Sigmoid colon (tissue), 7 donors: Measurements from ENCODE around the gene C1GALT1. TPM values are rescaled to one million over a fixed set of nuclear protein-coding genes. Genes with fewer than 3 reads are reported as not detected.

Experiments used
- DNase-seq: peaks from one replicate; pipeline ENCODE4 v3.0.0-alpha.2; 2019
- H3K27ac ChIP-seq, 4 donors: fragments of 200-600 bp; sonication (generic); one replicate each; pipeline ENCODE4 v1.5.1; 2016 to 2019; ENCODE audit warnings: mild to moderate bottlenecking in 1 of 4
- H3K27me3 ChIP-seq, 3 donors: fragments of 200-600 bp; sonication (generic); one replicate each; pipeline ENCODE4 v1.5.1; 2019; ENCODE audit warnings: mild to moderate bottlenecking in 1 of 3
- H3K36me3 ChIP-seq, 4 donors: fragments of 200-600 bp; sonication (generic); one replicate each; pipeline ENCODE4 v1.5.1; 2016 to 2019
- H3K4me1 ChIP-seq, 4 donors: fragments of 200-600 bp; sonication (generic); one replicate each; pipeline ENCODE4 v1.5.1; 2017 to 2019
- H3K4me3 ChIP-seq, 4 donors: fragments of 200-600 bp; sonication (generic); one replicate each; pipeline ENCODE4 v1.5.1; 2017 to 2019; ENCODE audit warnings: mild to moderate bottlenecking in 2 of 4, moderate library complexity in 1 of 4
- H3K9me3 ChIP-seq, 4 donors: fragments of 200-600 bp in 3 of 4; sonication (generic) in 3 of 4; one replicate each; pipeline versions ENCODE4 v1.5.1 to v1.6.1; 2013 to 2019
- CTCF ChIP-seq, 4 experiments: fragments of 450-650 bp in 3 of 4; fragments of 200-600 bp in 1 of 4; IDR thresholded peaks; one replicate each; pipeline ENCODE4 v1.5.1; 2016 to 2019; ENCODE audit warnings: antibody characterized with exemption in 4 of 4, mild to moderate bottlenecking in 3 of 4, moderate library complexity in 2 of 4
- EP300 ChIP-seq, 4 donors: sonication (generic); formaldehyde crosslinking; IDR thresholded peaks; one replicate each; pipeline ENCODE4 v1.6.1; 2017; ENCODE audit warnings: antibody characterized with exemption in 4 of 4
- POLR2A ChIP-seq, 2 donors: fragments of 450-650 bp; IDR thresholded peaks; one replicate each; pipeline ENCODE4 v1.6.1; 2016; ENCODE audit warnings: antibody characterized with exemption in 2 of 2, mild to moderate bottlenecking in 2 of 2, moderate library complexity in 2 of 2
- POLR2AphosphoS5 ChIP-seq, 4 donors: sonication (generic); formaldehyde crosslinking; IDR thresholded peaks; one replicate each; pipeline ENCODE4 v1.6.1; 2017; ENCODE audit warnings: antibody characterized with exemption in 4 of 4
- WGBS, 2 donors: extraction: QIAGEN DNeasy Blood & Tissue Kit; methylation state at CpG; one replicate each; pipeline ENCODE4 v1.1.7; 2013; 5-methylcytosine and 5-hydroxymethylcytosine counted together
- intact Hi-C: fragments of 100-400 bp; cut with DNase I; formaldehyde crosslinking; loops from one replicate; pipeline ENCODE4 v1.15.1; 2023
- polyA plus RNA-seq, 3 donors: library from polyadenylated mRNA; stranded (reverse); fragments of 200-250 nt; gene quantifications; one replicate each; pipeline ENCODE4 v1.2.3, GENCODE V29; 2013
- total RNA-seq, 4 donors: library from RNA; depleted of rRNA; stranded (reverse); fragments of >200 nt; gene quantifications; one replicate each; pipeline ENCODE4 v1.1.0, GENCODE V29; 2016
- donor health status: healthy with polysubstance abuse.
- donor health status: Bipolar disorder and iron deficiency.
- donor health status: healthy.

The C1GALT1 gene
- total and polyA plus RNA-seq, 7 donors = 4.8 to 19.8 (median 11.6) TPM

GRCh38 chr7:7175075-7175695 lies 7.2 kb upstream of the C1GALT1 start:
- H3K27ac ChIP-seq = no peak overlapping the region
- WGBS, 2 donors = 83% methylated on average over 2 of the region's 2 CpGs
- intact Hi-C loops = no loop called here
- H3K27me3 ChIP-seq = no peaks in the 10 kb centered on the region
- TF ChIP-seq POLR2AphosphoS5 (IDR thresholded peaks at IDR 0.05) (no peak), POLR2A (IDR thresholded peaks at IDR 0.05) (no peak), EP300 (IDR thresholded peaks at IDR 0.05) (no peak), CTCF (IDR thresholded peaks at IDR 0.05) (no peak)
- no peaks in the 10 kb centered on the region for H3K4me1 ChIP-seq
- no peak for DNase-seq
- H3K4me3 ChIP-seq = no peak overlapping the region
- H3K9me3 ChIP-seq = peaks cover 0 to 4% (median 0%) of the 10 kb centered on the region in 4 donors
- H3K36me3 ChIP-seq = no peaks in the 10 kb centered on the region

GRCh38 chr7:7176406-7177043 lies 5.8 kb upstream of the C1GALT1 start:
- 55 to 59% methylated on average over 4 of the region's 4 CpGs for WGBS, 2 donors
- H3K27me3 ChIP-seq = no peaks in the 10 kb centered on the region
- intact Hi-C loops = no loop called here
- peaks cover 0 to 7% (median 6%) of the 10 kb centered on the region in 4 donors for H3K4me1 ChIP-seq
- TF ChIP-seq POLR2A (IDR thresholded peaks at IDR 0.05) (no peak), POLR2AphosphoS5 (IDR thresholded peaks at IDR 0.05) (no peak), CTCF (IDR thresholded peaks at IDR 0.05) (no peak), EP300 (IDR thresholded peaks at IDR 0.05) (no peak)
- H3K4me3 ChIP-seq = no peak overlapping the region
- no peak overlapping the region for H3K27ac ChIP-seq
- DNase-seq = no peak
- H3K9me3 ChIP-seq = no peaks in the 10 kb centered on the region
- H3K36me3 ChIP-seq = no peaks in the 10 kb centered on the region

- intact Hi-C loops = no loop called here
- H3K27ac ChIP-seq = no peak overlapping the region
Observed at GRCh38 chr7:7177044-7177517, 5.3 kb upstream of the C1GALT1 start.

GRCh38 chr7:7178081-7178480 lies 4.3 kb upstream of the C1GALT1 start:
- intact Hi-C loops = no loop called here
- Histone ChIP-seq H3K27me3 (no peaks in the 10 kb centered on the region), H3K27ac (no peak overlapping the region), H3K36me3 (no peaks in the 10 kb centered on the region), H3K9me3 (no peaks in the 10 kb centered on the region), H3K4me3 (no peak overlapping the region), H3K4me1 (peaks cover 0 to 8% (median 6%) of the 10 kb centered on the region in 4 donors)
- TF ChIP-seq POLR2AphosphoS5 (IDR thresholded peaks at IDR 0.05) = no peak
- 97% methylated on average over 2 of the region's 2 CpGs for WGBS, 2 donors
- no peak for DNase-seq

More at GRCh38 chr7:7177044-7177517, 5.3 kb upstream of the C1GALT1 start:
- no peak overlapping the region for H3K4me3 ChIP-seq
- no peaks in the 10 kb centered on the region for H3K9me3 ChIP-seq
- H3K27me3 ChIP-seq = no peaks in the 10 kb centered on the region
- H3K36me3 ChIP-seq = no peaks in the 10 kb centered on the region
- WGBS, 2 donors = 44 to 69% methylated on average over 1 of the region's 1 CpG
- TF ChIP-seq POLR2AphosphoS5 (IDR thresholded peaks at IDR 0.05) (no peak), CTCF (IDR thresholded peaks at IDR 0.05) (no peak), POLR2A (IDR thresholded peaks at IDR 0.05) (no peak), EP300 (IDR thresholded peaks at IDR 0.05) (no peak)
- DNase-seq = no peak
- peaks cover 0 to 8% (median 6%) of the 10 kb centered on the region in 4 donors for H3K4me1 ChIP-seq

- intact Hi-C loops = no loop called here
- TF ChIP-seq POLR2A (IDR thresholded peaks at IDR 0.05) (no peak), CTCF (IDR thresholded peaks at IDR 0.05) (no peak), EP300 (IDR thresholded peaks at IDR 0.05) (no peak)
Observed at GRCh38 chr7:7178906-7179305, 3.4 kb upstream of the C1GALT1 start.

More at GRCh38 chr7:7178906-7179305, 3.4 kb upstream of the C1GALT1 start:
- no peak for DNase-seq
- Histone ChIP-seq H3K27me3 (no peaks in the 10 kb centered on the region), H3K27ac (no peak overlapping the region), H3K9me3 (no peaks in the 10 kb centered on the region), H3K4me1 (peaks cover 0 to 14% (median 12%) of the 10 kb centered on the region in 4 donors), H3K36me3 (no peaks in the 10 kb centered on the region), H3K4me3 (no peak overlapping the region)
- 90 to 94% methylated on average over 1 of the region's 1 CpG for WGBS, 2 donors
